ENCODE measurements around the gene TOR4A.

Gene TOR4A

DNA sequence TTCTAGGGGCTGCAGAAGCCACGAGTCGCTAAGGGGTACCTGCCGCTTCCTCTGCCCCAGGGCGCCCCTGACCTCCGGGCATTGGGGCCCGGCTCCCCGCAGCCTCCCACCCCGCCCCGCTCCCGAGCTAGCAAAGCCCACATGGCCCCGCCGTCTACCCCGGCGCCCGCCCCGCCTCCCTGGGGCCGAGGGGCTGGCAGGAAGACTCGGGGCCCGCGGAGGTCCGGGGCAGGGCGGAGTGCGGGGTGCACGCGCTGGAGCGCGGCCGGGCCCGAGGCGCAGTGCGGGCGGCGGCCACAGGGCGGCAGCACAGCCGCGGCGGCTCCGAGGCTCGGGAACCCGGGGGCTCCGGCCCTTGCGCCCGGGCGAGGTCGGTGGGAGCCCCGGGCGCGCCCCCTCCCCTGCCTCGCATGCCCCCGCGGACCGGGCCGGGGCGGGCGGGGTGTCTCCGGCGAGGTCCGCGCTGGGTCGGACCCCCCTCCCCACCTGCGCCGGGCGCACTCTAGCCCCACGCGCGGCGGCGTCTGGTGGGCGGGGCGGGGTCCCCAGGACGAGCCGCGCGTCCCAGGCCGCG, 17.8 kb downstream of the TOR4A start:
- no peak for DNase-seq (ENCODE audit: low spot score)

DNA sequence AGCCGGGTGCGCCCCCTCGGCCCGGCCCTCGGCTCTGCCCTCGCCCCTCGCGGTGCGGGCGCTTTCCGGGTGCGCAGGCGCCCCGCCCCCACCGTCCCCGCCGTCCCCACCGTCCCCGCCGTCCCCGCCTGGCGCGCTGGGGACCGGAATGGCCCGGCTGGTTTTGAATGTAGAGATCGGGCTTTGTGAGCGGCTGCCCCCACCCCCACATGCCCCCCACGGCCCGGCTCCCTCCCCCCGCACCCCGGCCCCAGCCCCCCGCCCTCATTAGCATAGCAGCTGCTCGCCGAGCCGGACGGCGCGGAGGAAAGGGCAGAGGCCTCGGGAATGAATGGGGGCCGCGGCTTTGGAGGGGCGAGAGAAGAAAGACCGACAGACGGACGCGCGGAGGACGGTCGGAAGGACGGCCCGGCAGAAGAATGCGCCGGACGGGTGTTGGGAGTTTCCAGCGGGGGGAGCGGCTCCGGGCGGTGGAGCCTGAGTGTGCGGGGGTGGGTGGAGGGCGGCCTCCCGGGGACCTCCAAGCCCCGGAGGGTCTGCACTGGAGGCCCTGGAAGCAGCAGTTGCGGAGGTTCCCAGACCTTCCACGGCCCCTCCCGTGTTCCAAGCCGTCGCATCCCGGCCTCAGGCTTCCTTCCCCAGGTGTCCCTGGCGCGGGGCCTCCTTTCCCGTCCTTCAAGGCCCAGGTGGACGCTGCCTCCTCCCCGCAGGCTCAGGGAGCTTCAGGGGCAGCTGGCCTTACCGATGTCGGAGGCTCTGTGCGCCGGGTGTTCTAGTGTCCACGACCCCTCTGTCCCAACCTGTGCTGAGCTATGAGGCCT, 18.5 kb downstream of the TOR4A start:
- DNase-seq (ENCODE audit: low spot score), result no peak

DNA sequence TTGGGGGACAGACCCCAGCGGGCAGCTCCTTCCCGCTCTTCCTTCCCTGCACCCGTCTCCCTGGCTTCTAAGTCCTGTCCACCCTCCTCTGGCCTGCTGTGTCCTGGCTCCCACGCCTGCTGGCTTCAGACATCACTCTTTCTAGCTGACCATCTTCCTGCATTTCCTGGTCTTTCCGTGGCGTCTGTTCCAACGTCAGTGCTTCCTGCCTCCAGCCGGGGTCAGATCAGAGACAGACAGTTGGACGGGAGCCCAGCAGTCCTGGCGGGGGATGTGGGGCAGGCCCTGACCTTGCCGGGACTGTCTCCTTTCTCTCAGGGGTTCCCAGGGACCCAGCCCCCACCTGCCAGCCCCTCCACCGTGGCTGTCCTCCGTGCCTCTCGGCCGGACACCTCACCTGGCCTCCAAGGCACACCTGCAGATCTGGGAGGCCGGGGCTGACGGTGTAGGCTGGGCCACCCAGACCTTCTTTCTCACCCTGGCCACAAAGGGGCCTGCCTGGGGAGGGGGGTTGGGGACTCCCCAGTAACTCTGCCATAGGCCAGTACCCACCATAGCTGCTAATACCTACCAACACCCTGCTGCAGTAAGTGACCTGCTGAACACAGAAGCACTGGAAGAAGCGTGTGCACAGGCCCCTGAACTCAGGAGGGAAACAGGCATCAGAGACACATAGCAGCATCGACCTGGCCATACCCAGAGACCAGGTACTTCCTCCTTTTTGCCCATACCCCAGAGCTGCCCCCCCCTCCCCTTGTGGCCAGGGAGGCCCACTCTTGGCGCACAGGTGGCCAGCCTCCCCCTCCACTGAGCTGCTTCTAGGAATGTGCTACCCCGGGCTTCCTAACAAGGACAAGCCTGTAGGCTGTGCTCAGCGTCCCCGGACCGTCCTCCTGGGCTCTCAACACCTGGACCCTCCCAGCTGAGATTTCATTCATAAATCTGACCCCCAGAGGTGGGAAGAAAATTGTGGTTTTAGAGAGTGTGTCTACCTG, 19.4 kb downstream of the TOR4A start:
- DNase-seq (ENCODE audit: low spot score), result no peak

DNA sequence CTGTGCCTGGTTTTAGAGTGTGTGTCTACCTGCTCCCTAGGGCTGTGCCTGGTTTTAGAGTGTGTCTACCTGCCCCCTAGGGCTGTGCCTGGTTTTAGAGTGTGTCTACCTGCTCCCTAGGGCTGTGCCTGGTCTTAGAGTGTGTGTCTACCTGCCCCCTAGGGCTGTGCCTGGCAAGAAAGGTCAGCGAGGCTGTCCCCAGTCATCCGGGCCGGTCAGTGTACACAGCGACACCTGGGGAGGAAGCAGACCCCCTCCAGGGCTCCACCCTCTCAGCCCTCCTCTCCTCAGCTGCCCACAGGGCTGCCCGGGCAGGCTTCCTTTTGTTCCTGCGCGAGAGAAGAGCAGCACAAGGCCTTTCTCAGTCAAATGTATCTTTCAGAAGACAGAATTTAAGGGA, 20.4 kb downstream of the TOR4A start:
- DNase-seq (ENCODE audit: low spot score), result no peak

DNA sequence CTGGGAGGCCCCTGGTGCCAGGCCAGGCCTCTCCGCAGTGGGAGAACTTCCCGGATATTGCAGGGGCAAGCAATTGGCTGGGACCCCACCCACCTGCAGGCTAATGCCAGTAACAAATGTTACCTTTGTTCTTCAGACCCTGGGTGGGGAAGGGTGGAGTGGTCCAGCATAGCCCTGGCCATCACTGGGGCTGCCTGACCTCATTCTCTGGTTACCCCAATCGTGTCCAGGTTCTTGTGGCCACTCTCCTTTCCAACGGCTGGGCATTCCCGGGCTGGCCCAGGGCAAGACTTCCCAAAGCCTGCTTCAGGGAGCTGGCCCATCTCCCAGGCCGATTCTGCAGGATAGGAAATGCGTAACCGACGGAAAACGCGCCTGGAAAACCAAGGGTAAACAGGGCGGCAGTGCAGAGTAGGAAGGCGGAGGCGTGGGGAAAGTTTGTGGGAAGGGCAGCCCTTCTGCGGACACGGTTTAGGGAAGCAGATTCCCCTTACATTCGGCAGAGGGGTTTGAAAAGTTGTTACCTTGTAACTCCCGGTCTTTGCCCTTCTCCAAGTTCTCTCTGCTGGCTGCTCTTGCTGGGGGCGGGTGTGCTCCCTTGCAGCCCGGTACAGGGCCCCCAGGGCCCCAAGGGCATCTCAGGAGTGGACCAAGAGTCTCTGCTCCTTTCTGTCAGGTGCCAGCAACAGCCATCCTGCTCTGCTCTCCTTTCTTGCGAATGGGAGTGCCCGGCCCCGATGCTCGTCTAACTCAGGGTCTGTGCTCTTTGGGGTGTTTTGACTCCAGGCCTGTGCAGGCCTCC, 21.1 kb downstream of the TOR4A start:
- DNase-seq (ENCODE audit: low spot score), result no peak

DNA sequence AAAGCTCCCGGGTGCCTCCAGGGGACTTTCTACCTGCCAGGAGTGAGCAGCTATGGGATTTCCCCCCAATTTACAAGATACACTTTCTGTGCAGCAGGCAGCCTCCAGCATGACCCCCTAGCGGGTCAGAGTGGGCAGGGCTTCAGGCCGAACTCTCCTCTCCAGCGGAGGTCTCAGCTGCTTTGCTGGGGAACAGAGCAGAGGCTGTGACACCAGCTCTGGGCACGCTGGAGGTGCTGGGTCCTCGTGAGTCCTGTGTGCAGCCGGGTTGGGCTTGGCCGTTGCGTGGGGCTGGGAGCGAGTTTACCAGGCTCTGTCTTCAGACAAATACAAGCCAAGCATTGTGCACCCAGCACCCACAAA, 21.7 kb downstream of the TOR4A start:
- no peak for DNase-seq (ENCODE audit: low spot score)

DNA sequence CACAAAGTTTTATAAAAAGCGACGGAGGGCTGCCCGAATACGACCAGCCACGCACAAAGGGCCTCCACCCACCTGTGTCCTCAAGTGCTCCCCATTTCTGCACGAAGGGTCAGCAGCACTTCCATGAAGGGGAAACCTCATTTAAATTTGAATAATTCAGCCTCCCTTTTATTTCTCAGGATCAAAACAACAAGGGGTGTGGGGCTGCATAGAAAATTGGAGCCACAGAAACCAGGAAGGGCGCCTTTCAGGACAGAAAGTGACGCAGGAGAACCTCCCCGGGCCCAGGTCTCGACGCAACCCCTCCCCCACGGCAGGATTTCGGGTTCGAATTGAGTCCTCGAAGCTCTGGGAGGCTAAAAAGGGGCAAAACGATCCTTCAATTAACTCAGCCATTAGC, 22.4 kb downstream of the TOR4A start:
- peak; percentile 28 for DNase-seq (ENCODE audit: low spot score)

DNA sequence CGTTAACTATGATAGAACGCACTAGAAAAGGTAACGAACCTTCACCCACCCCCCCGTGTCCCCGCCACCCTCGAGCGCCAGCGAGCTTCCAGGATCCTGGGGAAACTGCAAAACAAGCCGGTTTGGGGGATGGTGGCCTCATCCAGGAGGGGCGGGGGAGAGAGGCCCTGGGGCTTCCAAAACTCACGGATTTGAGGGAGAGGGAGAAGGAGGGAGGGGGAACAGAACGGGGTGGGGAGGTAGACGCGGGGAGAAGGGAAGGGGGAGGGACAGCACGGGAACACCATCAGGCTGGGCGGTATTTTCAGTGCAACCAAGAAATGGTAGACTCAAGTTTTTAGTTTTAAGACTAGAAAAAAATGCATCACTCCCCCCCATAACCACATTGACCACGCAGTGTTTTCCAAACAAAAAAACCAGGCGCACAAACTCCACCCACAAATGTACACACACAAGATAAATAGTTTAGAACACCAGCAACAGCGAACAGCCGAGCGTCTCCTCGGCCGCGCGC, 23.1 kb downstream of the TOR4A start:
- DNase-seq (ENCODE audit: low spot score), result no peak

DNA sequence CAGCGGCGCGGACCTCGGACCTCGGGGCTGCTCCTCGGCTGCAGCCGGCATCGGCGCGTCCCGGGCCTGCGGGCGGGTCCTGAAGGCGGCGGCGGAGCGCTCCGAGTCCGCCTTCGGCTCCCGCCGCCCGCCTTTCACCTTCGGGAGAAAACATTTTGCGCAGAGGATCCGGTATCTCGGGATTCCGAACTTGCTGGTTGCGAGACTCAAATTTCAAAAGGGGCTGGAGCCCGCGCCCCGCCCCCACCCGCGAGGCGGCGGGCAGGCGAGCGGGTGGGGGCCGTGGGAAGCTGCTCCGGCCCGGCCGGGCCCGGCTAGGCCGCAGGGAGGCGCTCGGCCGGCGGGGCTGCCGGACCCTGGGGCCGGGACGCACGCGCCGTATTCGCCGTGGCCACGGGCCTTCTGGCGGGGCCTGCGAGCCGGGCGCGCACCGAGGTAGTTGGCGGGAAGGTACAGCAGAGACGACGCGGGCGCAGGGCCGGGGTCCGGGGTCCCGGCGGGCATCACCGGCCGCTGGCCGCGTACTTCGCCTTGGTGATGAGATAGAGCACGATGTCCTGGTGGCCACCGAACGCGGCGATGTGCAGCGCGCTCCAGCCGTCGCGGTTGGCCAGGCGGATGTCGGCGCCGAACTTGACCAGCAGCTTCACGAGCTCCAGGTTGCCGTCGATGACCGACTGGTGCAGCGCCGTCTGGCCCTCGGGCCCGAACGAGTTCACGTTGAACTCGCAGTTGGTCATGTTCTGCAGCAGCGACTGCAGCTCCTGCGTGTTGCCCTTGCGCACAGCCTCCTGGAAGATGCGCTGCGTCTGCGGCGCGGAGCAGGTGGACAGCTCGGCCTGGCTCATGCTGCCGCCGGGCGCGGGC, 23.8 kb downstream of the TOR4A start:
- DNase-seq (ENCODE audit: low spot score), result no peak

DNA sequence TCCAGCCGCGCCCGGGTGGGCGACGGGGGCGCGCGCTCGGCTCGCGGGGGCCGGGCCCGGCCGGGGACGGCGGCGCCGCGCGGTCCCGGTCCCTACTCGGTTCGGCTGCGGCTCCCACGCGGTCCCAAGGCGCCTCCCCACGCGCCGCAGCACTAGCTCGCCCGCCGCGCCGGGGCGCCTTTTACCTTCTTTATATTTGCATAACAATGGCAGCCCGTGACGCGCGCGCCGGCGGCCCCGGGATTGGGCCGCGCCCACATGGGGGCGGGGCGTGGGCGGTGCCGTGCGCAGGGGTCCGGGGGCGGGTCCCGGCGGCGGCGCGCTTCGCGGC, 24.6 kb downstream of the TOR4A start, which contains the start of gene NRARP:
NRARP (minus strand) TSS at position 154 of the 331 bp plus-strand sequence. CDS start 343 bp downstream, outside the sequence.
- peak; percentile 77 for DNase-seq (ENCODE audit: low spot score)

DNA sequence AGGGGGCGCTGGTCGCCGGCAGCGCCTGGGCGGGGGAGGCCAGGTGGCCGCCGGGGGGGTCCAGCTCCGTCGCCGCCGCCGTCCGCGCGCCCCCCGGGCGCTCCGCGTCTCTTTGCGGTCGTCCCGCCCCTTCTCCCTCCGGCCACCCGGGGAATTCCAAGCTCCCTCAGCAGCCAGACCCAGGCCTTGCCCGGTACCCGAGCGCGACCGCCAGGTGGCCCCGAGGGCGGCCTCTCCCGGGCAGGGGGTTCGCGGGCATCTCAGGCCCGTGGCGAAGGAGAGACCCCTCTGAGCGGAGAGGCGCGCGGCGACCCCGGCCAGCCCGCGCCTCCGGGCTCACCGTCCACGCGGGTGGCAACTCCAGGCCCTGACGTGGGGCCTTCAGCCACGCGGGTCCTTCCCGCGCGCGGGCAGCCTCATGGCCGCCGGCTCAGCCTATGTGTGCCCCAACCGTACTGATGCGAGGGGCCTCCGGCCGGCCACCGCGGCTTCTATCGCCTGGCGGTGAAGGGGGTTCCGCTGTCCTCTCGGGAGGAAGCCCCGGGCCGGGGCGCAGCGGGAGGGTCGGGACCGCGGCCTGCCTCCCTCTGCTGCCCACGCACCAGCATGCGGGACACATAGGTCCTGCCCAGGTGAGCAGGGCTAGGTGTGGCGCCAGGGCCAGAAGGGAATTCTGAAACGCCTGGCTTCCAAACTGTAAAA, 25.1 kb downstream of the TOR4A start:
- no peak for DNase-seq (ENCODE audit: low spot score)

DNA sequence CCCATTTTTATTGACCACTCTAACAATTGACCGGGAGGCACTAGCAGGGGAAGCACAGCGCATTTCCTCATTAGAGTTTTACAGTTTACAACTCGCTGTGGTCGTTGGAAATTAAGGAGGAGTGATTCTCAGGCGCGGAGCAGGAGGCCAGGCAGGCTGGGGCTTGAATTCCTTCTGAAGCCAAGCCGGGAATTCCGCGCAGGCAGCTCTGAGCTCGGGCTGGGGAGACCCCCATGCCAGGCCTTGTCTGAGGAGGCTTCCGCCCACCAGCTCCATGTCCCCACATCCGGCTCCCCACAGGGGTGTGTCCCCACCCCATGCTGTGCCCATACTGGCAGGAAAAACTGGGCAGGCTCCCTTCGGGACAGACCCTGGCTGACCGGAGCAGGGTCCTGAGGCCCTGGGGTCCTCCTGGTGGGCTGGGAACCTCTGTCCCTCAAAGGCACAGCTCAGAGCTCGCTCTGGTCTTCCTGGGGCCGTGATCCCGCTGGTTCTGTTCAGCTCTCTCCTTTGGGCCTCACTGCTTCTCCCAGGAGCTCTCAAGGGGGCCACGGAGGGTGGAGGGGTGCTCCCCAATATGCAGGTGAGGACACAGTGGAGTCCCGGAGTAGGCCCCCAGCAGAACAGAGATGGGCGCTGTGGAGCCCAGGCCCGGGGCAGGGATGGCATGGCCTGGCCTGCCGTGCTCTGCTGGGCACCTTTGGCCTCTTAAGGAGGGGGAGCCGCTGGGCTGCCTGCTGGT, 25.8 kb downstream of the TOR4A start:
- DNase-seq (ENCODE audit: low spot score), result no peak

DNA sequence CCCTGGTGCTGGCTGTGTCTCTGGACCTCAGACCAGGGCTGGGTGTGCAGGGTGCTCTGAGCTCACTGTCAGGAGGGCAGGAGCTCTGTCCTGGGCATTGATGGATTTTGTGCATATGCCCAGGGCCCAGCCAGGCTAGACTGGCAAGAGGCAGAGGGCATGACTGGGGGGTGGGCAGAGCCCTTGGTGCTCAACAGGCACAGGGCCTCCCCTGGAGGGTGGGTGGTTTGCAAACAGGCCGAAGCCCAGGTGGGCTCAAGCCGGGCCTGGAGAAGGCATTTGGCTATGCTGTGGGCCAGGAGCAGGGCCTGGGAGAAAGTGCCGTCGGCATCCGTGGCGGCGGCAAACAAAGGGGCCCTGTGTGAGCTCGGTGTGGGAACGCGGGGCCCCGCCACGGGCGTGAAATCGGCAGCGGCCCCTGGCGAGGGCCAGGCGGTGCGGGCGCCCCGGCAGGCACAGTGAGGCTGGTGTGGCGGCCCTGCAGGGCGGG, 26.4 kb downstream of the TOR4A start:
- DNase-seq (ENCODE audit: low spot score), result no peak

DNA sequence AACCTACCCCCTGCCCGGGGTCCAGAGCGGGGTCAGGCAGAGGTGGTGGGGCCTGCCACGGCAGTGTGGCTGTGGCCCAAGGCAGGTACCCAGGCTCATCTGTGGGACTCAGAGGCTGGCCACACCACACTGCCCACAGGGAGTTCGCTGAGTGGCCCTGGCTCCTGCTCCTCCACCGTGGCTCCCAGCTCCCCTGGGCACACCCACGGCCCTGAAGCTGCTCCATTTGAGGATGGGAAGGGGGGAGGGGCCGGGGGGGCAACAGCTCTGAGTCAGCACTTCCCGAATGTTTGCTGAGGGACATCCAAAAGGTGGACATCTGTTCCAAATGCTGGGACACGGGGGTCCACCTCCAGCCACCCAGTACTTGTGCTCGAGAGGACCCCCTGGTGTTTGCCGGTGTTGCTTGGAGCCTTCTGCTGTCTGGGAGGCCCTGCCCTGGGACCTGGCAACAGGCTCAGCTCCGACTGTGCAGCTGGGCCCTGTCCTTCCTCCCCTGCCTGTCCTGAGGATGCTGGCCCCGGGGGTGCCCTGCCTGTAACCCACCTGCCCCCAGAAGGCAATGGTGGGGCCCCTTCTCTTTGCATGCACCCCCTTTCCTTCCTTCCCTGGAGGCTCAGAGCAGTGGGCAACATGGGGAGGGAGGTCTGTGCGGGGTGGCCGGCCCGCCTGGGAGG, 27.0 kb downstream of the TOR4A start:
- DNase-seq (ENCODE audit: low spot score), result no peak

DNA sequence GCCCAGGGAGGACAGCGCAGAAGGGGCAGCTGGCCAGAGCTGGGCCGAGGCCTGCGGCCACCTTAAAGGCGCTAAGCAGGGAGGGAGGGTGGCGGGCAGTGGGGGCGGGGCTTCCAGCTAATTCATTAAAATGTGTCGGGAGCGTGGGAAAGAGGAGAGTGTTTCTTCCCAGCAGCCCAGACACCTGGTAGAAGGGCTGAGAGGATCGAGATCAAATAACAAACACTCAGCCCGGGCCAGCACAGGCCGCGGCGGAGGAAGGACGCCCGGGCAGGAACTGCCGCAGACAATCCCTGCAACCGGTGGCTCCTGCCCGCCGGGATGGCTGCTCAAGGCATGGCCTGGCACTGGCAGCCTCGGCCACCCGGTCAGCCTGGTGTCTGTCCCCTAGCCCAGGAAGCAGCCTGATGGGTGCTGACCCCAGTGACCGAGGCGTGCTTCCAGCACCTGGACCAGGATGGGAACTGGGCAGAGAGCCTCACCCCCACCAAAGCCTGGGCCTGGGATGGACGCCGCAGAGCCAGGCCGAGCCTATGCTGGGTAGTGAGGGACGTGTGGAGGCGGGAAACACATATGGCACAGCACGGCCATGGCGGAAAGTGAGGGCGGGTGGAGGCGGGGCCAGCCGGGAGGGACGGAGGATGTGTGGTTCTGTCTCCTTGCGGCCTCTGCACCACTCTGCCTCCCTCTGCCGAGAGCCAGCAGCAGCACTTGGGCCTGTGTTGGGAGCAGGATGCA, 27.7 kb downstream of the TOR4A start:
- DNase-seq (ENCODE audit: low spot score), result no peak

DNA sequence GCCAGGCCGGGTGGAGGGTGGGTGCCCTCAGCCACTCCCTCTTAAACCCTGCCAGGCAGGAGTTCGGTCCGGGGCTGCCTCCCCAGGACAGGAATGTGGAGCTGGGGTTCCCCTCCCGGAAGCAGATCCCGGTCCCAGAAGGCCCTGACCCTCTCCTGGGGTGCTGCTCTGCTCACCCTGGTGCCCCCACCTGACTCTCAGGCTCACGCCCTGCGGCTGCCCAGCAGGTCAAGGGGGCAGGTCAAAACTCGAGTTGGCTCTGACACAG, 28.2 kb downstream of the TOR4A start:
- no peak for DNase-seq (ENCODE audit: low spot score)

DNA sequence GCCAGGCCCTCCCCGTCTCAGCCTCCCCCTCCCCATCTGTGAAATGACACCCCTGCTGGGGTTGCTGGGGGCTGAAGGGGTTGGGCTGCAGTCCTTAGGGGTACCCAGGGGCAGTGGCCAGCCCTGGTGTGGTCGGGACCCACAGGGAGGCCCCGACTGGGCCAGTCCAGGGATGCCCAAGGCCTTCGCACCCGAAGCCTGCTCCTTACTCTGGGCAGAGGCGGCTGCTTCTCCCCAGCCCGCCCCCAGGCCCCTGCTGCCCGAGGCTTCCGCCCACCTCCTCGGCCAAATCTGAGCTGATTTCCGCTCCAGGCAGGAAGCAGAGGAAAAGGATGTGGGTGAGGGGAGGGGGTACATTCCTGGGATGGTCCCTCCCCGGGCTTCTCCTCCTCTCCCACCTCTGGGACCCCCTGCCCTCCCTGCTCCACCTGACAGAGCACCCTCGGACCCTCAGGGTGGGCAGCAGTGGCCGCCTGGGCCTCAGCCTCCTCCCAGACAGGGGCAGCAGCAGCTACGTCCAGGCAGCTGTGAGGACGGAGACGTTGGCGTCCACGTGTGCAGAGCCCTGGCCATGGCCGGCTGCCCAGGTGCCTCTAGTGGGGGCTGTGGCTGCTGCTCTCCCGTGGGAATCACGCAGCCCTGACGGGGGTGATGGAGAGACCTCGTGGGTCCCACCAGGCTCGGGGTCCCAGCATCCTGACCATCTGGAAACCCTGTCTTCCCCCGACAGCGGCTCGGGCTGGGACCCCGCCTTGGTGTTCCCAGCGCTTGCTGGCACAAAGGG, 28.7 kb downstream of the TOR4A start:
- DNase-seq (ENCODE audit: low spot score), result no peak
